Keratinocyte (primary cell): ENCODE measurements around the gene PRG3. TPM values are rescaled to one million over a fixed set of nuclear protein-coding genes. Genes with fewer than 3 reads are reported as not detected.

Source experiments
- DNase-seq: peaks from one replicate; pipeline ENCODE4 v3.0.0-alpha.2; 2011; ENCODE audit warnings: low read depth, missing footprints, low spot score
- FAIRE-seq: peaks from 2 replicates; lab custom pipeline; 2011; peaks lifted over from hg19 to GRCh38; lab: Jason Lieb, UNC
- H2AFZ ChIP-seq: 2 replicates; pipeline ENCODE4 v1.6.0; 2012; ENCODE audit warnings: low read length, control low read depth, inconsistent platforms; ENCODE audit not compliant: control insufficient read depth
- H3K27ac ChIP-seq: 2 replicates; pipeline ENCODE4 v1.5.1; 2011; ENCODE audit warnings: low read length; ENCODE audit not compliant: control insufficient read depth, insufficient read depth
- H3K27me3 ChIP-seq: 3 replicates; pipeline ENCODE4 v1.6.0; 2011; ENCODE audit warnings: low read length; ENCODE audit not compliant: control insufficient read depth, insufficient read depth; ENCODE audit errors: extremely low read depth
- H3K36me3 ChIP-seq, 2 experiments: 2 replicates in 1 of 2; 3 replicates in 1 of 2; pipeline ENCODE4 v1.5.1; 2011; ENCODE audit warnings: low read length in 2 of 2, mild to moderate bottlenecking in 1 of 2; ENCODE audit not compliant: control insufficient read depth in 2 of 2, insufficient read depth in 2 of 2; ENCODE audit errors: extremely low read depth in 1 of 2
- H3K4me1 ChIP-seq: 3 replicates; pipeline ENCODE4 v1.5.1; 2011; ENCODE audit warnings: low read length; ENCODE audit not compliant: control insufficient read depth, insufficient read depth; ENCODE audit errors: extremely low read depth
- H3K4me2 ChIP-seq: 3 replicates; pipeline ENCODE4 v1.6.0; 2011; ENCODE audit warnings: low read depth, low read length; ENCODE audit not compliant: control insufficient read depth, insufficient read depth; ENCODE audit errors: extremely low read depth
- H3K4me3 ChIP-seq, 3 experiments: fragments of 200-600 bp in 1 of 3; sonication (generic) in 1 of 3; 2 replicates in 2 of 3; 3 replicates in 1 of 3; pipeline ENCODE4 v1.5.1; 2011 to 2016; ENCODE audit warnings: low read length in 3 of 3, mild to moderate bottlenecking in 3 of 3, control low read depth in 2 of 3, inconsistent platforms in 1 of 3, low read depth in 1 of 3, mixed read lengths in 1 of 3, mixed run types in 1 of 3, moderate library complexity in 1 of 3; ENCODE audit not compliant: control insufficient read depth in 2 of 3, insufficient read depth in 2 of 3; ENCODE audit errors: extremely low read depth in 1 of 3
- H3K79me2 ChIP-seq: 2 replicates; pipeline ENCODE4 v1.6.0; 2012; ENCODE audit warnings: low read length; ENCODE audit not compliant: control insufficient read depth, insufficient read depth
- H3K9ac ChIP-seq: 3 replicates; pipeline ENCODE4 v1.6.0; 2011; ENCODE audit warnings: low read length; ENCODE audit not compliant: control insufficient read depth, insufficient read depth; ENCODE audit errors: extremely low read depth
- H3K9me1 ChIP-seq: 3 replicates; pipeline ENCODE4 v1.6.0; 2011; ENCODE audit warnings: low read length; ENCODE audit not compliant: control insufficient read depth, insufficient read depth; ENCODE audit errors: extremely low read depth
- H3K9me3 ChIP-seq: 2 replicates; pipeline ENCODE4 v1.5.1; 2012; ENCODE audit warnings: low read depth, low read length; ENCODE audit not compliant: control insufficient read depth
- H4K20me1 ChIP-seq: 3 replicates; pipeline ENCODE4 v1.6.0; 2011; ENCODE audit warnings: low read length; ENCODE audit not compliant: control insufficient read depth, insufficient read depth; ENCODE audit errors: extremely low read depth
- EZH2 ChIP-seq: IDR thresholded peaks from one replicate; pipeline ENCODE4 v1.6.1; 2012; ENCODE audit warnings: inconsistent platforms, mild to moderate bottlenecking, low read length, moderate library complexity
- dilution Hi-C: fragments of 300-500 bp; cut with MboI; formaldehyde crosslinking; loops from one replicate; pipeline ENCODE4 v1.7.0; 2020; ENCODE audit warnings: low sequenced_read_pairs; ENCODE audit not compliant: extremely low pct_ligation_motif_present
- polyA plus RNA-seq, 5 experiments: library from polyadenylated mRNA; depleted of rRNA in 3 of 5; stranded (reverse) in 3 of 5; stranded (forward) in 1 of 5; unstranded in 1 of 5; fragments of >200 nt; gene quantifications; 1 replicate in 1 of 5; 2 replicates in 3 of 5; 3 replicates in 1 of 5; pipeline versions ENCODE4 v1.2.1 to v1.2.3, GENCODE V29; 2011 to 2012; ENCODE audit warnings: missing spikeins in 2 of 5, low read depth in 1 of 5, low replicate concordance in 1 of 5
- TF ChIP-seq, protein P1 (sequence below), 3 experiments: IDR thresholded peaks in 1 of 3; conservative IDR thresholded peaks in 1 of 3; optimal IDR thresholded peaks in 1 of 3; 2 replicates in 2 of 3; 3 replicates in 1 of 3; pipeline versions ENCODE3 to v1.5.1; 2011; ENCODE audit warnings: low read length in 3 of 3, mild to moderate bottlenecking in 3 of 3, moderate library complexity in 2 of 3, control low read depth in 1 of 3, inconsistent platforms in 1 of 3; ENCODE audit not compliant: insufficient read depth in 2 of 3; ENCODE audit errors: extremely low read depth in 1 of 3

PRG3 gene
- polyA plus RNA-seq, 1 donor (not counting 4 experiments of a cell fraction or from before 2014, with no cell fraction given): not detected

DNA sequence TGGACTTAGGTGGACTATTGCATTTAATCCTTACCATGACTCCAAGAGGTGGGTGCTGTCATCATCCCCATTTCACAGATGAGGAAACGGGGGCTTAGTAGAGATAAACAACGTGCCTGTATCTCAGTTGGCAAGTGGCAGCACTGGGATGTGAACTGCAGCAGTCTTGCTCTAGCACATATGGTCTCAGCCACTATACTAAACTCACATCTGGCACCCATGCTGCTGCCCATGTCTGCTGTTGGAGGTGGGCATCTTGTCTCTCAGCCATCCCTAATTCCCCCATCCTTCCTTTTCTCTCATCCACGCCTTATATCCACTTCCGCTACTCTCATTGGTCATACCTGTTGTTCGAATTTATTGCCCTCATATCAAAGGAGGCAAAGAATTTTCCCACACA, 3.8 kb downstream of the PRG3 start:
- no peaks in the 10 kb centered on the region for H3K4me1 ChIP-seq
- no peaks in the 10 kb centered on the region for H3K9me1 ChIP-seq
- DNase-seq (no peak), FAIRE-seq (no peak)
- no peak overlapping the region for H3K9ac ChIP-seq
- H3K4me2 ChIP-seq: no peak overlapping the region
- H4K20me1 ChIP-seq: no peaks in the 10 kb centered on the region
- H2AFZ ChIP-seq: no peak overlapping the region
- no peaks in the 10 kb centered on the region for H3K36me3 ChIP-seq
- no peaks in the 10 kb centered on the region for H3K79me2 ChIP-seq
- H3K4me3 ChIP-seq: no peak overlapping the region
- no peaks in the 10 kb centered on the region for H3K27me3 ChIP-seq
- no peak overlapping the region for H3K27ac ChIP-seq
- dilution Hi-C loops: no loop called here
- no peak for TF ChIP-seq EZH2
- TF ChIP-seq, protein P1, sequence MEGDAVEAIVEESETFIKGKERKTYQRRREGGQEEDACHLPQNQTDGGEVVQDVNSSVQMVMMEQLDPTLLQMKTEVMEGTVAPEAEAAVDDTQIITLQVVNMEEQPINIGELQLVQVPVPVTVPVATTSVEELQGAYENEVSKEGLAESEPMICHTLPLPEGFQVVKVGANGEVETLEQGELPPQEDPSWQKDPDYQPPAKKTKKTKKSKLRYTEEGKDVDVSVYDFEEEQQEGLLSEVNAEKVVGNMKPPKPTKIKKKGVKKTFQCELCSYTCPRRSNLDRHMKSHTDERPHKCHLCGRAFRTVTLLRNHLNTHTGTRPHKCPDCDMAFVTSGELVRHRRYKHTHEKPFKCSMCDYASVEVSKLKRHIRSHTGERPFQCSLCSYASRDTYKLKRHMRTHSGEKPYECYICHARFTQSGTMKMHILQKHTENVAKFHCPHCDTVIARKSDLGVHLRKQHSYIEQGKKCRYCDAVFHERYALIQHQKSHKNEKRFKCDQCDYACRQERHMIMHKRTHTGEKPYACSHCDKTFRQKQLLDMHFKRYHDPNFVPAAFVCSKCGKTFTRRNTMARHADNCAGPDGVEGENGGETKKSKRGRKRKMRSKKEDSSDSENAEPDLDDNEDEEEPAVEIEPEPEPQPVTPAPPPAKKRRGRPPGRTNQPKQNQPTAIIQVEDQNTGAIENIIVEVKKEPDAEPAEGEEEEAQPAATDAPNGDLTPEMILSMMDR (optimal IDR thresholded peaks at IDR 0.05 in 1 of 3, IDR thresholded peaks at IDR 0.05 in 1 of 3, conservative IDR thresholded peaks at IDR 0.05 in 1 of 3; ENCODE audit: extremely low read depth in 1 of 3, insufficient read depth in 2 of 3, low read length in 3 of 3): no peak
- H3K9me3 ChIP-seq: no peaks in the 10 kb centered on the region

DNA sequence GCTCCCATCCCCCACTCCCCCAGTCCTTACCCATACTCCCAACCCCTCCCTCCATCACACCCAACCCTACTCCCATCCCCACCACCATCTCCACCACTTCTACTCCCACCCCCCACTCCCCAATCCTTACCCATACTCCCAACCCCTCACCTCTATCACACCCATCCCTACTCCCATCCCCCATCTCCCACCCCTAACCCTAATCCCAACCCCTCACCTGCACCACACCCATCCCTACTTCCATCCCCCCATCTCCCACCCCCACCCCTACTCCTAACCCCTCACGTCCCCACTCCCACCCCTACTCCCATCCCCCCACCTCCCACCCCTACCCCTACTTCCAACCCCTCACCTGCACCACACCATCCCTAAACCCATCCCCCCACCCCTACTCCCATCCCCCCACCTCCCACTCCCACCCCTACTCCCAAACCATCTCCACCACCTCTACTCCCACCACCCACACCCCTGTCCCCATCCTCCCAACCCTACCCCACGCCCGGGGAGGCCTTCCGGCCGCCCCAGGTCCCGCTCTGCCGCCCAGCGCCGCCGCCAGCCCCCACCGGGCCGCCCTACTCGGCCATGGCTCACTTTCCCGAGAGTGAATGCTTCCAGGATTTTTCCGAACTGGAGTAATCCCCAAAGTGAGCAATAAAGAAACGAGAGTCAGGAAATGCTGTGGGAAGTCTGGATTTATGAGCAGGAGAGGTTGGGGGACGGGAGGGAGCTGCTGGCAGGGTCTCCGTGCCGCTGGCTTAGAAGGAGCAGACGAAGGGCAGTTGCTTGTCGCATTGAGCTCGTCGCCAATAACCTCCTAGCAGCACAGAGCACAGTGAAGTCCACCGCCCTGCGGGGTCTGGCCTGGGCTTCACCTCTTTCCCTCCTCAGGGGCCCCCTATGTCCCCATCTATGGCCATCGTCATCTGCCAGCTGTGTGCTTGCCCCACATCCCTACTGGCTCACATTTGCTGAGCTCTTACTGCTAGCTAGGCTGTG, 4.6 kb downstream of the PRG3 start:
- Histone ChIP-seq H3K9me3 (no peaks in the 10 kb centered on the region), H3K9me1 (no peaks in the 10 kb centered on the region), H3K27ac (no peak overlapping the region), H3K9ac (no peak overlapping the region), H3K4me3 (no peak overlapping the region), H3K4me2 (no peak overlapping the region), H3K79me2 (no peaks in the 10 kb centered on the region), H2AFZ (no peak overlapping the region), H3K4me1 (no peaks in the 10 kb centered on the region), H3K36me3 (no peaks in the 10 kb centered on the region), H4K20me1 (no peaks in the 10 kb centered on the region), H3K27me3 (no peaks in the 10 kb centered on the region)
- no peak for DNase-seq
- TF ChIP-seq, protein P1 (optimal IDR thresholded peaks at IDR 0.05 in 1 of 3, IDR thresholded peaks at IDR 0.05 in 1 of 3, conservative IDR thresholded peaks at IDR 0.05 in 1 of 3; ENCODE audit: extremely low read depth in 1 of 3, insufficient read depth in 2 of 3, low read length in 3 of 3): no peak
- TF ChIP-seq EZH2: no peak
- dilution Hi-C loops: no loop called here
- FAIRE-seq: no peak
